NCI-H1092 (cell line): Measurements from ENCODE around the gene NEK5.
A peak's percentile ranks its signal among the peaks of the same experiment; 100 is the strongest.
"Not testable (repeated sequence)": the region's sequence is repeated elsewhere in the genome, so short reads cannot be mapped to it uniquely, and the experiment has no call there.

Source experiments
- DNase-seq: peaks from one replicate; lab custom pipeline; 2025; lab: John Stamatoyannopoulos, UW

The NEK5 gene

DNA sequence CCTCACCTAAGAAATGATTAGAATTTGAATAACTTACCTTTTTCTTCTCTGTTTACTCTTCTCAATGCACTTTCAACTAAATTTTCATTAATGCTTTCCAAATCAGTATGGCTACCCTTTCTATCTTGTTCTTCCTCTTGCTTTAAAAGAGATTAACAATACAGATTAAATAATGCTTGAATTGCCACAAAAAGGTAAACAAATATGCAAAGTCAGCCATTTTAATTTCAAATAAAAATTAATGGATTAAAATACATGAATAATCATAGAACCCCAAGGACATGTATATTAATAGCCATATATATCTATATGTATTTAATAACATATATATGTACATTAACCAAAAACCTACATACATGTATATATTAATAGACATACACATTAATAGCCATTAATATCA lies 7.9 kb upstream of the NEK5 start:
- no peak for DNase-seq

DNA sequence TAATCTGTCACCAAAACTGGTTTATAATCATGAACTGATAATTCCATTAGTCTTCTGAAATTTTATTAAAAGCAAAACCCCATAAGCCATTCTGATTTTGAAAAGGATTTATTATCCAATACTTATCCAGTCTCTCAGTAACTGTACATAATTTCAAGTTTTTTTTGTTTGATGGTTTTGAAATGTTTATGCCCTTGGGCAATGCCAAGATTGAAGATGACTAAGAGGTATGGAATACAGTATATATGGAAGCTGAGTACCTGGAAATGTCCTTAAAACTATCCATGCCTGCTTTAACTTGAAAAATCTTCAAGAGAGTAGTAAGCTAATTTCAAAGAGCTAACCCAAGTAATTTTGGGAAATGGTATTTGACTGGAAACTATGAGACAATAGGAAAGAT lies 1.8 kb upstream of the NEK5 start:
- DNase-seq: no peak

DNA sequence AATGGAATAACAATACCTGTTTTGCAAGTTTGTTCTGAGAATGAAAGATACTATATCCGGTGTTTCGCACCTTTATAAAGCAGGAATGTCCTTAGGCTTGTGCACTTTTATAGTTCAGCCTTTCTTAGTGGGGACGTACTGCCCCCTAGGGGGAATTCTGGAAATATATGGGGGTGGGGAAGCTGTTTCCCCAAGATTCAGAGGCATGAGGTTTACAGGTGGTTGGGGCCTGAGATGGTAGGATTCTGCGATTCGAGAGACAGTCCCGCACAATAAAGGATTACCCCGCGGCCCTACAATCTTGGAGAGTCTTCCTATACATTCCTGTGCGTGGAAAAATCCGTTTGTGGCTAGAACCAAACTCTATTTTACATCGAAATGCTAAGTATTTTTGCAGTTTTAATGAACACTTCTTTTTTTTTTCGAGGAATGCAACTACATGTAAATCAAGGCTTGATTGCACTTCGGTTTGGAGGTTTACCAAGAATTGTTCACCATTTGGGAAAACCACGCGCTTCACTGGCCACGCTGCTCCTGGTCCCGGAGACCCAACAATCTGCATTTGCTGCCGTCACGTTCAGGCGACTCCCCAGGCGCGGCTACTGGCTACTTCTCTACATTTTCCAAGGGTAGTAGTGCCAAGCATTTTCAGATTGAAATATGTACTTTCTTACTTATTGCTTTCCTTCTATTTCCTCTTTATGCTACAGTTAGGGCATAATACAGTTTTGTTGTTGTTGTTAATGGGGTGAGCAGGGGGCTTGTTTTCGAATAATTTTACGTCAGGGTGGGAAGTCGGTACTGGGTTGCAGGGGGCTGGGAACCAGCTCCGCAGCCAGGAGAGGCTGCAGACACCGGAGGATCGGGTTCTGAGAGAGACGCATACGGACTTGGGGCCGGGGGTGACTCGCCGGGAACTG lies 830 bp downstream of the NEK5 start:
- peak; percentile 17 for DNase-seq

DNA sequence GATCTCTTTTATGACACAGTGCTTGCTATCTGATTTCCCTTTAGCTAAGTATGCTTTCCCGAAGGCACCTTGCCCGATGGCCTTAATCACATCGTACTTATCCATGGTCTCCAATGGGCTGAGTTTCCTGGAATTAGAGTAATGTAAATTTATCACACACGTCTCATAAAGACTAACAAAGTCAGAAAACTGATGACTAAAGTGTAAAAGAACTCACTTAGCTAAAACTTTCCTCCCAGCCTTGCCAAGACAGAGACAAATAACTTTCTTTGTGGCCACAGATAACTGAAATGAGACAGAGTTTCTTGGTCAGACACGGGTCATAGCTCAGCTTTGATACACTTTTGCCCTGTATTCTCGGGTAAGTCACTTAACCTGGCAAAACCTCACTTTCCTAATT lies 1.5 kb downstream of the NEK5 start:
- DNase-seq: no peak

DNA sequence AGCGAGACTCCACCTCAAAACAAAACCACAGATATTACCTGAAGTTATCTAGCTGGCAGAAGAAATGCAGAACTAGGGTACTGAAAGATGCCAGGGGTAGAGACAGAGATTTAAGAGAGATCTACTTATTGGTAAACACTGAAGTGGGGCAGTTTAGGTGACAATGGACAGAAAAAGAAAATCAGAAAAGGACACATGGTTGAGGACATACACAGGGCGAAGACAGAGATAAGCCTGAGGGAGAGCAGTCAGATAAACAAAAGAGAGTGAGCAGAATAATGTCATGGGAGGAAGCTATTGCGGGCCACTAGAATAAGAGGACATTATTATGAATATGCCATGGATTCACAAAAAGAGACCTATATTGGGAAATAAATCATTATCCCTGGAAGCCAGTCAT lies 3.3 kb downstream of the NEK5 start:
- no peak for DNase-seq

DNA sequence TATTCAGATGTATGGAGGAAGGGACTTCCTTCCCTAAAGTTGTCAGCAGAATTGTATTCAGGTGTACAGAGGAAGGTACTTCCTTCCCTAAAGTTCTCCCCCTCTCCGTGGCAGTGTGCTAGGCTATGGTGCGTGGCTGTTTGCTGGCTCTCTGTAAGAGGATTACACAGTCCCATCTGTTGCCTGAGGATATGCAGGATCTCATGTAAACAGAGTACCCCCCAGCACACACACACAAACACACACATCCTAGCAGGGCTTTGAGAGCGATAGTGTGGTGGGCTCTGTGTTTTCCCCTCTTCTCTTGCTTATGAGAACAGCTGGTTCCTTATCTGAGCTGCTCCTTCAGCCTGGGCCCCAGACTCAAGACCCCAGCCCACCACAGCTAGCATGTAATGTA lies 10.3 kb downstream of the NEK5 start:
- DNase-seq: no peak

DNA sequence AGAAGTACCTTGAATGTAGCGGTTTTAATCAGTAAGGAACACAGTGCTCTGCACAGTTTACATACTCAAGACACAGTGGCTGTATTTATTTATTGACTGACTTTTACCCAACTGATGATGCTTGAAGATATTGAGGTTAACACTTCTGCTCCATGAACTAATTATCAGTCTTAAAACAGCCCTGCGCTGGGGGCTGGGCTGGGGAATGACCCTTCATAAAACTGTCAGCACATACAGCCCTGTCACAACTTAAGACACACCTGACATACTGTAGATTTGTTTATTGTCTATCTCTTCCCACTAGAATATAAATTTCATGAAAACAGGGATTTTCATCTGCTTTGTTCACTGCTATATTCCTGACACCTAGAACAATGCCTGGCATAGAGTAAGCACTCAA lies 10.8 kb downstream of the NEK5 start:
- DNase-seq: no peak

DNA sequence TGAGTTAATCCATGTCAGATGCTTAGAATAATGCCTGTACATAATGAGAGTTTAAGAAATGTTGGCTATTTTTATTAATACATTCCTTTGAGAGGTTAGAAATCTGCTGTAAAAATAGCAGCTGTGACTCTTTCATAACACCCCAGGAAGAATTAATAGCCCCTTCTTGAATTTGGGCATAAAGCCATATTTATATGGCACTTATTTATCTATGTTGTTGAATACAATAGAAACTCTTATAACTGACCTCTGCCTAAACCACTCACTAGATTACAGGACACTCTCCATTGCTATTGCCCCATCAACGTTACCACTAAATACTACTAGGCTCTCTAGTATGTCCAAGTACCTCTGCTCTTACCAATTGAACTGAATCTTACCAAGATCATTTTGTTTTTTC lies 16.3 kb downstream of the NEK5 start:
- DNase-seq: no peak

DNA sequence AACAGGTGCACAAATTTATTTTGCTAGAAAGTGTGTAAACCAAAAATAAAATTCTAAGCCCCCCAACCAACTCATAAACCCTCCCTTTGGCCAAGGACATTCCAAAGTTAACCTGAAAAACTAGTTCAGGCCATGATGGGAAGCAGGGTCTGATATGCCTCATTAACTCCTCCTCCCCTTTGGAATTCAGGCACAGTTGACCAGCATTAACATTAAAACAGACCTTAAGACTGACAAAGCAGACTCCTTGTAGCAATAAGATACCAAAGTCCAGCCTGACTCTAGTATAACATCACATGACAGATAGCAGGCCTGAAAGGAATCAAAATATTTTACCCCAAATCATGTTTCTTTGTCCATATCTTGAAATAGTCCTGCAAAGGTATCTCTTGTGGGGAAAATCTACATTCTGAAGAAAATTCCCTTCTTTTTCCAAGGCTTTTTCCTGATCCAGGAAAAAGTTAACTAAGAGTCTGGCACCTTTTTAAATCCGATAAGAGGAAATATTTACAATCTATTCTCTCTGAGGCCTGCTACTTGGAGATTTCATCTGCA lies 19.7 kb downstream of the NEK5 start:
- no peak for DNase-seq

DNA sequence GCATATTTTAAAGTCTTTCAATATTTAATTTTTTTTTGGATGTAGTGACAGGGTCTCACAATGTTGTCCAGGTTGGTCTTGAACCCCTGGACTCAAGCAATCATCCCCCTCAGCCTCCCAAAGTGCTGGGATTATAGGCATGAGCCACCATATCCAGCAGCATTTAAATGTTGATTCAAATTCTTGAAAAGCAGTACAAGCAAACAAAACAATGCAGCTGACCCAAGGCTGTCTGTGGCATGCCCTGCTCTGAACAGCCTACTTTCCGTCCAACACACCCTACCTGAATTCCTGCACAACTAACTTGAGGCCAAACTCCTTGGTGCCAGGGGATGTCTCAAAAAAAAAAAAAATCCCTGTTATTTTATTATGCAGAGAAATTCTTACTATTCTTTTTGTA lies 23.0 kb downstream of the NEK5 start:
- DNase-seq: no peak

DNA sequence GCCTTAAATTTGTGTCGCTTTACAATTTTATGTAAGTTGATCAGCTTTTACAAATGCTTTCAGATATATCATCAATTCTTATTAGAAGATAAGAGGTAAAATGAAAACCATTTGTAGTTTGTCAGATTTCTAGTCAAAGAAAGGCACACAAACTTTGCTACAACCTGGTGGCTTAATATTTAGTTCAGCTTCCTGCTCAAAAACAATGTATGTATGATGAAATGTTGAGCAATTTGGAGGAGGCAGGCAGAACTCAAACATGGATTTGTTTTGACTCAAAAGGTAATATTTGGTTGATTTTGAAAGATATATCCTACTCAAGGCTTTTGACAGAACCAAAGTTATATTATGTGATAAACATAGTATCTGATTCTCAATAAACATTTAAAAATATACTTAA lies 24.2 kb downstream of the NEK5 start:
- no peak for DNase-seq

DNA sequence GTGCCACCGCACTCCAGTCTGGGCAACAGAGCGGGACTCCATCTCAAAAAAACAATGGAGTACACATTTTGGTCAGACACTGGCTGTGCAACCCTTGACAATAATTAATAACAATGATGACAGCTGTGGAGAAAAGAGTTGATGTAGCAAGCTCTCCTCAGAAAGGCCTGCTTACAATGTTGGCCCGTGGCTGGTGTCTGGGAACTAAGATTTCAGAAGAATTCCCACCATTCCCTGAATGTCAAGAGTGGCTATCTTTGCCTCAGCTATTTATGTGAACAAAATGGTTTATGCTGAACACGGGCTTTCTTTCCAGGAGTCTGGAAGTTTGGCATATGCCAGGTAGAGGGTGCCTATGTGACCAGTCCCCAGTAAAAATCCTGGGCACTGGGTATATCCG lies 25.5 kb downstream of the NEK5 start:
- DNase-seq: no peak

DNA sequence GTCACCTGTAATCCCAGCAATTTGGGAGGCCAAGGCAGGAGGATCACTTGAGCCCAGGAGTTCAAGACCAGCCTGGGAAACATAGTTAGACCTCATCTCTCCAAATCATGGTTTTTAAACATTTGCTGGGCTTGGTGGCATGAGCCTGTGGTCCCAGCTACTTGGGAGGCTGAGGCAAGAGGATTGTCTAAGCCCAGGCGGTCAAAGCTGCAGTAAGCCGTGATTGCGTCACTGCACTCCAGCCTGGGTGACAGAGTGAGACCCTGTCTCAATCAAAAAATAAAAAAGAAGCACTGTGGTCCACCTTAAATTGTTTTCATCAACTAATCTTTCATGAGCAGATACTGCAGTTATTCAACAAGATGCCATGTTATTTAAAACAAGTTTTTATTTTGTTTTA lies 26.4 kb downstream of the NEK5 start:
- DNase-seq: not testable (repeated sequence)

DNA sequence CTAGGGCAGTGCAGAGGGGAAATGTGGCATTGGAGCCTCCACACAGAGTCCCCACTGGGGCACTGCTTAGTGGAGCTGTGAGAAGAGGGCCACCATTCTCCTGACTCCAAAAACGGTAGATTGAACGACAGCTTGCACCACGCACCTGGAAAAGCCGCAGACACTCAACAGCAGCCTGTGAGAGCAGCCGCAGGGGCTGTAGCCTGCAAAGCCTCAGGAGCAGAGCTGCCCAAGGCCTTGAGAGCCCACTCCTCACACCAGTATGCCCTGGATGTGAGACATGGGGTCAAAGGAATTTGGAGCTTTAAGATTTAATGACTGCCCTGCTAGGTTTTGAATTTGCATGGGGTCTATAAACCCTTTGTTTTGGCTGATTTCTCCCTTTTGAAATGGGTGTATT lies 31.7 kb downstream of the NEK5 start:
- no peak for DNase-seq

DNA sequence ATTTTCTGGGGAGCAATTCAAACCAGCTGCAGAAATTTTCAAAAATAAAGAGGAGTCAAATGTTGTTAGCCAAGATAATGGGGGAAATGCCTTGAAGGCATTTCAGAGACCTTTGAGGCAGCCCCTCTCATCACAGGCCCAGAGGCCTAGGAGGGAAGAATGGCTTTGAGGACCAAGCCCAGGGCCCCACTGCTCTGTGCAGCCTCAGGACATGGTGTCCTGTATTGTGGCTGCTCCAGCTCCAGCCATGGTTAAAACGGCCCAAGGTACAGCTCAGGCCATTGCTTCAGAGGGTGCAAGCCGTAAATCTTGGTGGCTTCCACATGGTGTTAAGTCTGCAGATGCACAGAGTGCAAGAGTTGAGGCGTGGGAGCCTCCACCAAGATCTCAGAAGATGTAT lies 32.1 kb downstream of the NEK5 start:
- no peak for DNase-seq

DNA sequence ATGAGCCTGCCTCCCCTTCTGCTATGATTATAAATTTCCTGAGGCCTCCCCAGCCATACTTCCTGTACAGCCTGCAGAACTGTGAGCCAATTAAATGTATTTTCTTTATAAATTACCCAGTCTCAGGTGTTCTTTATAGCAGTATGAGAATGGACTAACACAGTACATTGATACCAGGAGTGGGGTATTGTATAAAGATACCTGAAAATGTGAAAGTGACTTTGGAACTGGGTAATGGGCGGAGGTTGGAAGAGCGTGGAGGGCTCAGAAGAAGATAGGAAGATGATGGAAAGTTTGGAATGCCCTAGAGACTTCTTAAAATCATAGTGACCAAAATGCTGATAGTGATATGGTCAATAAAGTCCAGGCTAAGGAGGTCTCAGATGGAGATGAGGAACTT lies 32.8 kb downstream of the NEK5 start:
- DNase-seq: no peak

DNA sequence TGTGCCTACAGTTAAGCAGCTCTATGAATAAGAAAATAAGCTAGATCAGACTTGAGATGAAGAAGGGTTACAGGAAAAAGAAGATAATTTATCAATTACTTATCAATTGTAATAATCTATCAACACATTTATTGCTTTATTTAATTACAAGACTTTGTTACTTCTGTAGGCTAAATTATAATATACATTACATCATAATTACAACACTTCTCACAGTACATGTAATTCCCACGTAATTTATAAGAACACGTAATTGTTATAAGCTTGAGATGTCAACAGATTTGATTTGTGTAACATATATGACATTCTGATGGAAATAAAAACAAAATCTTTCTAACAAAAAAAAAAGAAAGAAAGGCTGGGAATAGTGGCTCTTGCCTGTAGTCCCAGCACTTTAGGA lies 36.8 kb downstream of the NEK5 start:
- DNase-seq: no peak

DNA sequence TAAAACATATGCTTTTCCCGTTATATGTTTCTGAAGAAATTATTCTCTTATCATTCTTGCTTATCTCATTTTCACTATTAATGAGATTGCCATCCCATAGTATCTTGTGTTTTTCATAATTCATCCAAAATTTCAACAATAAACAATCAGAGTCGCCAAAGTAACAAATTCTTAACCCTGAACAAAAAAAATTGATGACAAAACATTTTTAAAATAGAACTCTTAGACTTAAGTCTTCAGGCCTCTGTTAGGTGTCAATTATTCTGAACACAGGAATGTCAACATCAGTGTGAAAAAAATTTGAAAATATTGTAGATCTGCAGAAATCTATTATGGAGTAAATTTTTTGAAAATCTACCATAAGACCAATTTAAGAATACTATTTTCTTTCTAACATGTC lies 37.4 kb downstream of the NEK5 start:
- no peak for DNase-seq

DNA sequence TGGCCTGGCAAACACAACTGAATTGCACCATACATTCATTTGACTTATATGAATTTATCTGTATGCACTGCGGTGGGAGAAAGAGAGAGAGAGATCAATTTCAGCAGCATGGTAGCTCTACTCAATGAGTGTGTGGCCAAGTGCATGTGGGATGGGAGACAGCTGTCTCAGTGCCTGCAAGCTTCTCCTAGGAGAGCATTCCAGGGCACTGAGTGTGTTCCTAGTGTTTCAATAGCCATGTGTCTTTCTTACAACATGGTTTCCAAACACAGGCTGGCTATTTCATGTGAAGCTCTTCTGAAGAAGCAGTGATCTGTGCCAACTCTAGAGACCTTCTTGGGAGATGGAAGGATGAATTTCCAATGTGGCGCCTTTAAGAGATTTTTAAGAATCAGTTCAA lies 43.5 kb downstream of the NEK5 start:
- DNase-seq: no peak

DNA sequence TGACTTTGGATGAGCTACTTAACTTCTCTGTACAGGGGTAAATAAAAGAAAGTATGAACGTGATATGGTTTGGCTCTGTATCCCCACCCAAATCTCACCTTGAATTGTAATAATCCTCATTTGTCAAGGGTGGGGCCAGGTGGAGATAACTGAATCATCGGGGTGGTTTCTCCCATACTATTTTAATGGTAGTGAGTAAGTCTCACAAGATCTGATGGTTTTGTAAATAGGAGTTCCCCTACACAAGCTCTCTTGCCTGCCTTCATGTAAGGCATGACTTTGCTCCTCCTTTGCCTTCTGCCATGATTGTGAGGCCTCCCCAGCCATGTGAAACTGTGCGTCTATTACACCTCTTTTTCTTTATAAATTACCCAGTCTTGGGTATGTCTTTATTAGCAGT lies 43.9 kb downstream of the NEK5 start:
- DNase-seq: not testable (repeated sequence)

DNA sequence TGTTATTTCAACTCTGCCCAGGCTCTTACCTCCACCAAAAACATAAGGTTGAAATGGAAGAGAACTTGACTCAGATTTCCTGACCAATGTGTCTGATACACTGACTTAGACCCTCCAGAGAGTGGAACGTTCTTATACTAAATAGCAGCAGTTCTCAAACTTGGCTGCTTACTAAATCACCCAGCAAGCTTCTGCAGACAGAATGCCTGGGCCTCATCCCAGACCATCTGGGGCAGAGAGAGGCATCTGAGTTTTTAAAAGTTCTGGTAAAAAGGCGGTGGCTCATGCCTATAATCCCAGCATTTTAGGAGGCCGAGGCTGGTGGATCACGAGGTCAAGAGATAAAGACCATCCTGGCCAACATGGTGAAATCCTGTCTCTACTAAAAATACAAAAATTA lies 46.3 kb downstream of the NEK5 start:
- DNase-seq: no peak

DNA sequence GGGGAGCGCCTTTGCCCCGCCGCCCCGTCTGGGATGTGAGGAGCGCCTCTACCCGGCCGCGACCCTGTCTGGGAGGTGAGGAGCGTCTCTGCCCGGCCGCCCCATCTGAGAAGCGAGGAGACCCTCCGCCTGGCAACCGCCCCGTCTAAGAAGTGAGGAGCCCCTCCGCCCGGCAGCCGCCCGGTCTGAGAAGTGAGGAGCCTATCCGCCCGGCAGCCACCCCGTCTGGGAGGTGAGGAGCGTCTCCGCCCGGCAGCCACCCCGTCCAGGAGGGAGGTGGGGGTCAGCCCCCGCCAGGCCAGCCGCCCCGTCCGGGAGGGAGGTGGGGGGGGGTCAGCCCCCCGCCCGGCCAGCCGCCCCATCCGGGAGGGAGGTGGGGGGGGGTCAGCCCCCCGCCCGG lies 49.0 kb downstream of the NEK5 start:
- not testable (repeated sequence) for DNase-seq

DNA sequence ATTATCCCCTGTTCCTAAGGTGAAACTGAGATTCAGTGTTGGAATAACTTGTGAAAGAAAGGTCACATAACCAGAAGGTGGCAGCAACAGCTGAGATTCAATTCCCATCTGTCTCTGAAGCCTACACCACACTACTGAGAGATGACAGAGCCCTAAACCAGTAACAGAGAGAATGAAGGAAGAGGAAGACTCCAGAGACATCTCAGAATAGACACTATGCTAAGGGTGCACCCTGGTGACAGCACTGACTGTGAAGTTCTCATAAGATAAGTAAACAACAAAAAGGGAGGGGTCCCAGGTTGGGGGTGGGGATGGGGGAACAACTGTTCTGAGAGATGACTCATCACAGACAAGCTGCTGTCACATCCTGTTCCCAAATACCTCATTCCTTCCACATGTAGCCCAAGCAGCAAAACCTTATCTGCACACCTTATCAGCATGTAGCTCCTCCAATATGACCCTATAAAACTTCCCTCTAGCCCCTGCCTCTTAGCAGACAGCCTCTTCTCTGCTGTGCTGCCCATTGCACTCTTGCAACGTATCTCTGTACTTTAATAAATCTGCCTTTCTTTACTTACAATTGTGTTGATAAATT lies 57.8 kb downstream of the NEK5 start:
- DNase-seq: no peak

DNA sequence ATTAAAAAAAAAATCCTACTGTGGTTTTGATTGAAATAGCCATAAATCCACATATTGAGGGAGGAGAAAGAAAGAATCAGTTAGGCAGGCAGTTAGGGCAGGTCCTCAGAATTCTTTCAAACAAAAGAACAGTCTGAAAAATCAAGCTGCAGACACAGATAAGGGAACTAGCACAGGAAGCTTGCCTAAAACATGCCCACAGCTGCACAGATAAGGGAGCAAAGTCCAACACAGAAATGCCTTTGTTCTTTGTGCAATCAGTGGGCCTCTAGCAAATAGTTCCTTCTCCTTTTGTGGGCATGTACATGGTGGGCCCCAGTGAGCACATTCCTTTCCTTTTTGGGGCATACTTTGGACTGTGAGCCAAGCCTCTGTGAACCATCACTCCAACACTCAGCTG lies 61.6 kb downstream of the NEK5 start:
- no peak for DNase-seq
